ENCODE data around the gene PPP1R17. TPM values are rescaled to one million over a fixed set of nuclear protein-coding genes. Genes with fewer than 3 reads are reported as not detected.
A peak's percentile ranks its signal among the peaks of the same experiment; 100 is the strongest.

PPP1R17 gene
- total RNA-seq, 1 experiment from 2014 or later = not detected

GRCh38 chr7:31735991-31736982 lies 49.3 kb downstream of the PPP1R17 start:
- no peak overlapping the region for H3K27ac ChIP-seq (ENCODE audit: low read length)
- H3K4me1 ChIP-seq (ENCODE audit: control insufficient read depth, insufficient read depth, low read length) = no peaks in the 10 kb centered on the region
- BruUV-seq (replicated peaks) = no TSS peak
- DNase-seq (ENCODE audit: low read depth, low spot score) (peak; percentile 41), ATAC-seq (peak; percentile 92)
- intact Hi-C loops (cut with micrococcal nuclease; ENCODE audit: unreplicated experiment) (loop anchor here (1.0 to 5.0 kb wide), 4 partner anchors 88 to 544 kb away; no protein-coding TSS in a partner anchor), in situ Hi-C loops (cut with HindIII; ENCODE audit: low pct_unique_long_range_greater_than_20kb, low sequenced_read_pairs) (no loop called here)
- no peaks in the 10 kb centered on the region for H3K36me3 ChIP-seq (ENCODE audit: control insufficient read depth, insufficient read depth, low read length)
- ChIA-PET POLR2A (no interaction called here), CTCF (no interaction called here)
- no peaks in the 10 kb centered on the region for H3K9me3 ChIP-seq (ENCODE audit: control insufficient read depth, insufficient read depth, low read depth, low read length)
- peaks cover 3% of the 10 kb centered on the region; the same call in 1 of the 2 replicates for H3K27me3 ChIP-seq (ENCODE audit: control insufficient read depth, insufficient read depth, low read length)
- no peak overlapping the region for H3K4me3 ChIP-seq (ENCODE audit: low read depth in 2 of 2, low read length in 2 of 2)
- peak; percentile 92 for TF ChIP-seq CTCF (IDR thresholded peaks at IDR 0.05)
- no peak for TF ChIP-seq POLR2AphosphoS5 (IDR thresholded peaks at IDR 0.05; ENCODE audit: low read depth, low read length)

DNA sequence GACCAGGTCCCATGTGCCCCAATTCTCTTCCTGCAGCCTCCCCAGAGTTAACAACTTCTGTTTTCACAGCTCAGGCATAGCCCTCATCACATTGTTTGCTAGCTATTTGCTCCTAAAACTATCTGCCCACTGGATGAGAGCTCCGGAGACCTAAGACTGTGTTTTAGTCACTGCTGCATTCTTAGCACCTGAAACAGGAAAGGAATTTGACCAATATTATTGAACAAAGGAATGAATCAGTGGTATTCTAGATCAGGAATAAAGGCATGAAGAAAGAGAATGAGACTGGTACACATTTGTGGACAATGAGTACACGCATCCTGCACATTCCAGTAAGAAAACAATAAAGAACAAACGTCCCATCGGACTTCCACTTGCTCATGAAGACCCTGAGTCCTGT lies 54.8 kb downstream of the PPP1R17 start:
- no TSS peak for BruUV-seq (replicated peaks)
- no peak for DNase-seq (ENCODE audit: low read depth, low spot score)
- H3K36me3 ChIP-seq (ENCODE audit: control insufficient read depth, insufficient read depth, low read length) = no peaks in the 10 kb centered on the region
- no peak overlapping the region for H3K27ac ChIP-seq (ENCODE audit: low read length)
- H3K4me3 ChIP-seq (ENCODE audit: low read depth in 2 of 2, low read length in 2 of 2) = no peak overlapping the region
- POLR2A ChIA-PET = no interaction called here
- CTCF ChIA-PET = no interaction called here
- in situ Hi-C loops (cut with HindIII; ENCODE audit: low pct_unique_long_range_greater_than_20kb, low sequenced_read_pairs) (no loop called here), intact Hi-C loops (cut with micrococcal nuclease; ENCODE audit: unreplicated experiment) (loop anchor here (10.0 kb wide), 1 partner anchor 603 kb away; no protein-coding TSS in a partner anchor)
- peaks cover 13% of the 10 kb centered on the region for H3K27me3 ChIP-seq (ENCODE audit: control insufficient read depth, insufficient read depth, low read length)
- H3K9me3 ChIP-seq (ENCODE audit: control insufficient read depth, insufficient read depth, low read depth, low read length) = no peaks in the 10 kb centered on the region
- H3K4me1 ChIP-seq (ENCODE audit: control insufficient read depth, insufficient read depth, low read length) = no peaks in the 10 kb centered on the region
- ATAC-seq = no peak
- TF ChIP-seq CTCF (IDR thresholded peaks at IDR 0.05) = no peak
- TF ChIP-seq, protein P1, sequence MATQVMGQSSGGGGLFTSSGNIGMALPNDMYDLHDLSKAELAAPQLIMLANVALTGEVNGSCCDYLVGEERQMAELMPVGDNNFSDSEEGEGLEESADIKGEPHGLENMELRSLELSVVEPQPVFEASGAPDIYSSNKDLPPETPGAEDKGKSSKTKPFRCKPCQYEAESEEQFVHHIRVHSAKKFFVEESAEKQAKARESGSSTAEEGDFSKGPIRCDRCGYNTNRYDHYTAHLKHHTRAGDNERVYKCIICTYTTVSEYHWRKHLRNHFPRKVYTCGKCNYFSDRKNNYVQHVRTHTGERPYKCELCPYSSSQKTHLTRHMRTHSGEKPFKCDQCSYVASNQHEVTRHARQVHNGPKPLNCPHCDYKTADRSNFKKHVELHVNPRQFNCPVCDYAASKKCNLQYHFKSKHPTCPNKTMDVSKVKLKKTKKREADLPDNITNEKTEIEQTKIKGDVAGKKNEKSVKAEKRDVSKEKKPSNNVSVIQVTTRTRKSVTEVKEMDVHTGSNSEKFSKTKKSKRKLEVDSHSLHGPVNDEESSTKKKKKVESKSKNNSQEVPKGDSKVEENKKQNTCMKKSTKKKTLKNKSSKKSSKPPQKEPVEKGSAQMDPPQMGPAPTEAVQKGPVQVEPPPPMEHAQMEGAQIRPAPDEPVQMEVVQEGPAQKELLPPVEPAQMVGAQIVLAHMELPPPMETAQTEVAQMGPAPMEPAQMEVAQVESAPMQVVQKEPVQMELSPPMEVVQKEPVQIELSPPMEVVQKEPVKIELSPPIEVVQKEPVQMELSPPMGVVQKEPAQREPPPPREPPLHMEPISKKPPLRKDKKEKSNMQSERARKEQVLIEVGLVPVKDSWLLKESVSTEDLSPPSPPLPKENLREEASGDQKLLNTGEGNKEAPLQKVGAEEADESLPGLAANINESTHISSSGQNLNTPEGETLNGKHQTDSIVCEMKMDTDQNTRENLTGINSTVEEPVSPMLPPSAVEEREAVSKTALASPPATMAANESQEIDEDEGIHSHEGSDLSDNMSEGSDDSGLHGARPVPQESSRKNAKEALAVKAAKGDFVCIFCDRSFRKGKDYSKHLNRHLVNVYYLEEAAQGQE (IDR thresholded peaks at IDR 0.05; ENCODE audit: insufficient read depth in 1 of 2, low read depth in 2 of 2, low read length in 1 of 2) = no peak
- no peak for TF ChIP-seq POLR2AphosphoS5 (IDR thresholded peaks at IDR 0.05; ENCODE audit: low read depth, low read length)
- no peak for TF ChIP-seq TCF7L2 (IDR thresholded peaks at IDR 0.05; ENCODE audit: low read depth, low read length)
- no peak for TF ChIP-seq SIN3A (IDR thresholded peaks at IDR 0.05; ENCODE audit: borderline replicate concordance, insufficient read depth, low read depth, low read length)

All from Panc1 (cell line).